Liver (tissue), 9 donors: ENCODE measurements around the gene TRMT11. TPM values are rescaled to one million over a fixed set of nuclear protein-coding genes. Genes with fewer than 3 reads are reported as not detected.

Experiments used
- DNase-seq: peaks from one replicate; pipeline ENCODE4 v3.0.0-alpha.2; 2017; ENCODE audit warnings: low spot score
- H3K27ac ChIP-seq, 2 donors: one replicate each; pipeline ENCODE4 v1.7.0; 2013; ENCODE audit warnings: inconsistent platforms in 2 of 2, low read length in 2 of 2, control low read depth in 1 of 2, low read depth in 1 of 2, mild to moderate bottlenecking in 1 of 2
- H3K27me3 ChIP-seq, 4 donors: one replicate each; pipeline versions ENCODE4 v1.6.1 to v1.7.0; 2013; ENCODE audit warnings: low read length in 3 of 4, inconsistent platforms in 1 of 4, mild to moderate bottlenecking in 1 of 4, moderate library complexity in 1 of 4; ENCODE audit not compliant: control insufficient read depth in 4 of 4, insufficient read depth in 4 of 4
- H3K36me3 ChIP-seq, 4 donors: one replicate each; pipeline versions ENCODE4 v1.6.1 to v1.7.0; 2013; ENCODE audit warnings: low read length in 3 of 4, mild to moderate bottlenecking in 3 of 4, low read depth in 1 of 4, moderate library complexity in 1 of 4; ENCODE audit not compliant: control insufficient read depth in 4 of 4, insufficient read depth in 3 of 4
- H3K4me1 ChIP-seq, 4 donors: one replicate each; pipeline versions ENCODE4 v1.6.1 to v1.7.0; 2013; ENCODE audit warnings: low read length in 3 of 4, mild to moderate bottlenecking in 3 of 4, moderate library complexity in 1 of 4; ENCODE audit not compliant: control insufficient read depth in 4 of 4, insufficient read depth in 4 of 4
- H3K4me3 ChIP-seq, 3 donors: one replicate each; pipeline versions ENCODE4 v1.6.1 to v1.7.0; 2013; ENCODE audit warnings: low read length in 3 of 3, control low read depth in 1 of 3, low read depth in 1 of 3, mild to moderate bottlenecking in 1 of 3
- H3K9ac ChIP-seq, 2 donors: one replicate each; pipeline ENCODE4 v1.7.0; 2013; ENCODE audit warnings: low read length in 2 of 2, mild to moderate bottlenecking in 2 of 2, moderate library complexity in 2 of 2, control low read depth in 1 of 2, low read depth in 1 of 2
- H3K9me3 ChIP-seq, 4 donors: one replicate each; pipeline versions ENCODE4 v1.6.1 to v1.7.0; 2013; ENCODE audit warnings: low read length in 3 of 4; ENCODE audit not compliant: control insufficient read depth in 4 of 4
- EGR1 ChIP-seq, 2 donors: IDR thresholded peaks; 2 replicates each; pipeline ENCODE4 v1.6.1; 2016 to 2018; ENCODE audit warnings: antibody characterized with exemption in 2 of 2, low read depth in 2 of 2
- FOXA1 ChIP-seq: IDR thresholded peaks from 2 replicates; pipeline ENCODE4 v1.6.1; 2016; ENCODE audit warnings: antibody characterized with exemption
- FOXA2 ChIP-seq: IDR thresholded peaks from 2 replicates; pipeline ENCODE4 v1.6.1; 2016; ENCODE audit warnings: antibody characterized with exemption
- GABPA ChIP-seq, 2 donors: IDR thresholded peaks in 1 of 2; conservative IDR thresholded peaks in 1 of 2; 2 replicates each; pipeline ENCODE4 v1.6.1; 2016; ENCODE audit warnings: antibody characterized with exemption in 2 of 2, mild to moderate bottlenecking in 1 of 2, moderate library complexity in 1 of 2
- HNF4A ChIP-seq, 2 donors: conservative IDR thresholded peaks; 2 replicates each; pipeline ENCODE4 v1.6.1; 2016; ENCODE audit warnings: antibody characterized with exemption in 2 of 2, mild to moderate bottlenecking in 2 of 2
- HNF4G ChIP-seq: IDR thresholded peaks from 2 replicates; pipeline ENCODE4 v1.6.1; 2016; ENCODE audit warnings: antibody characterized with exemption
- JUND ChIP-seq, 2 donors: IDR thresholded peaks; 2 replicates each; pipeline ENCODE4 v1.6.1; 2016; ENCODE audit warnings: antibody characterized with exemption in 2 of 2
- MAX ChIP-seq: IDR thresholded peaks from 2 replicates; pipeline ENCODE4 v1.6.1; 2016; ENCODE audit warnings: antibody characterized with exemption
- NR2F2 ChIP-seq: IDR thresholded peaks from 2 replicates; pipeline ENCODE4 v1.6.1; 2016; ENCODE audit warnings: antibody characterized with exemption
- RAD21 ChIP-seq, 2 donors: IDR thresholded peaks; 2 replicates each; pipeline ENCODE4 v1.6.1; 2016; ENCODE audit warnings: antibody characterized with exemption in 2 of 2, mild to moderate bottlenecking in 2 of 2
- REST ChIP-seq: IDR thresholded peaks from 2 replicates; pipeline ENCODE4 v1.6.1; 2016; ENCODE audit warnings: antibody characterized with exemption, mild to moderate bottlenecking
- RXRA ChIP-seq, 2 donors: IDR thresholded peaks; 2 replicates each; pipeline ENCODE4 v1.6.1; 2017 to 2018; ENCODE audit warnings: antibody characterized with exemption in 2 of 2, mild to moderate bottlenecking in 1 of 2
- SP1 ChIP-seq: IDR thresholded peaks from 2 replicates; pipeline ENCODE4 v1.6.1; 2018; ENCODE audit warnings: antibody characterized with exemption, mild to moderate bottlenecking
- TAF1 ChIP-seq: conservative IDR thresholded peaks from 2 replicates; pipeline ENCODE4 v1.6.1; 2016; ENCODE audit warnings: antibody characterized with exemption, mild to moderate bottlenecking
- WGBS: extraction: QIAGEN DNeasy Blood & Tissue Kit; methylation state at CpG from one replicate; pipeline ENCODE4 v1.1.7; 2013; 5-methylcytosine and 5-hydroxymethylcytosine counted together
- polyA plus RNA-seq, 2 donors: library from polyadenylated mRNA; stranded (reverse) in 1 of 2; unstranded in 1 of 2; fragments of 200-250 nt in 1 of 2; fragments of >200 nt in 1 of 2; fragmentation: Nextera tagmentation in 1 of 2; extraction: Ambion mirVana in 1 of 2; gene quantifications; one replicate each; pipeline versions ENCODE4 v1.2.1 to v1.2.3, GENCODE V29; 2013 to 2015
- total RNA-seq, 2 donors: library from RNA; depleted of rRNA; stranded (reverse); fragments of >200 nt; gene quantifications; one replicate each; pipeline ENCODE4 v1.2.3, GENCODE V29; 2014
- TF ChIP-seq, protein P1 (sequence below): IDR thresholded peaks from 2 replicates; pipeline ENCODE4 v1.6.1; 2016; ENCODE audit warnings: antibody characterized with exemption
- TF ChIP-seq, protein P2 (sequence below): IDR thresholded peaks from 2 replicates; pipeline ENCODE4 v1.6.1; 2016; ENCODE audit warnings: antibody characterized with exemption
- TF ChIP-seq, protein P3 (sequence below): fragments of 150-350 bp; IDR thresholded peaks from 2 replicates; pipeline ENCODE4 v1.5.1; 2017; ENCODE audit warnings: improper control_type of control experiment, low read depth, low read length; ENCODE audit not compliant: missing input control
- donor health status: healthy.
- donor health status: healthy.
- donor health status: healthy.
- donor health status: healthy.
- donor health status: healthy.

TRMT11 gene
- total and polyA plus RNA-seq, 4 donors: 9.9 to 82.3 (median 17.2) TPM

GRCh38 chr6:125939026-125939425 lies 47.3 kb upstream of the TRMT11 start:
- Histone ChIP-seq H3K4me3 (no peak overlapping the region), H3K4me1 (peaks cover 3 to 9% (median 5%) of the 10 kb centered on the region in 4 donors), H3K9me3 (no peaks in the 10 kb centered on the region), H3K36me3 (no peaks in the 10 kb centered on the region), H3K27ac (no peak overlapping the region), H3K9ac (no peak overlapping the region), H3K27me3 (no peaks in the 10 kb centered on the region)
- TF ChIP-seq EGR1 (IDR thresholded peaks at IDR 0.05; ENCODE audit: low read depth in 2 of 2) (no peak), TAF1 (no peak), RXRA (IDR thresholded peaks at IDR 0.05) (no peak), SP1 (no peak), FOXA2 (no peak), MAX (no peak), REST (no peak), FOXA1 (no peak), NR2F2 (no peak)
- TF ChIP-seq, protein P1, sequence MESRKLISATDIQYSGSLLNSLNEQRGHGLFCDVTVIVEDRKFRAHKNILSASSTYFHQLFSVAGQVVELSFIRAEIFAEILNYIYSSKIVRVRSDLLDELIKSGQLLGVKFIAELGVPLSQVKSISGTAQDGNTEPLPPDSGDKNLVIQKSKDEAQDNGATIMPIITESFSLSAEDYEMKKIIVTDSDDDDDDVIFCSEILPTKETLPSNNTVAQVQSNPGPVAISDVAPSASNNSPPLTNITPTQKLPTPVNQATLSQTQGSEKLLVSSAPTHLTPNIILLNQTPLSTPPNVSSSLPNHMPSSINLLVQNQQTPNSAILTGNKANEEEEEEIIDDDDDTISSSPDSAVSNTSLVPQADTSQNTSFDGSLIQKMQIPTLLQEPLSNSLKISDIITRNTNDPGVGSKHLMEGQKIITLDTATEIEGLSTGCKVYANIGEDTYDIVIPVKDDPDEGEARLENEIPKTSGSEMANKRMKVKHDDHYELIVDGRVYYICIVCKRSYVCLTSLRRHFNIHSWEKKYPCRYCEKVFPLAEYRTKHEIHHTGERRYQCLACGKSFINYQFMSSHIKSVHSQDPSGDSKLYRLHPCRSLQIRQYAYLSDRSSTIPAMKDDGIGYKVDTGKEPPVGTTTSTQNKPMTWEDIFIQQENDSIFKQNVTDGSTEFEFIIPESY: no peak
- TF ChIP-seq, protein P2, sequence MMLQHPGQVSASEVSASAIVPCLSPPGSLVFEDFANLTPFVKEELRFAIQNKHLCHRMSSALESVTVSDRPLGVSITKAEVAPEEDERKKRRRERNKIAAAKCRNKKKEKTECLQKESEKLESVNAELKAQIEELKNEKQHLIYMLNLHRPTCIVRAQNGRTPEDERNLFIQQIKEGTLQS: no peak
- no peak for DNase-seq
- WGBS: 87% methylated on average over 1 of the region's 1 CpG

DNA sequence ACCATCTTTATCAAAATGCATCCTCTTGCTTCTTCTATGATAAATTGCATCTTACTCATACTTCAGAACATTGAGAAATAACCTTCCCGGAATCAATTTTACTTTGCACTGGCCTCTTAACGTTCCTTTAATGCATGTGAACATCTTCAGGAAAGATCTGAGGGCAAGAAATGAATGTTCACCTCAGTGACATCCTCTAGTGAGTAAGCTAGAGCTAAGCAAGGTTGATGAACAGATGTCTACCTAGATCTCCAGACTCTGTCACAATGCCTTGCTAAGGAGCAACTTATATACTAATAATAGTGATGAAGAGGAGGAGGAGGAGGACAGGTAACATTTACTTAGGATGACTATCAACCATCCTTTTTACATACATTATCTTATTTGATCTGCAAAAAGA lies 46.5 kb upstream of the TRMT11 start:
- DNase-seq: no peak
- Histone ChIP-seq H3K4me1 (peaks cover 3 to 14% (median 10%) of the 10 kb centered on the region in 4 donors), H3K27ac (no peak overlapping the region), H3K4me3 (no peak overlapping the region), H3K36me3 (no peaks in the 10 kb centered on the region), H3K27me3 (no peaks in the 10 kb centered on the region), H3K9me3 (no peaks in the 10 kb centered on the region), H3K9ac (no peak overlapping the region)
- 86% methylated on average over 2 of the region's 2 CpGs for WGBS
- no peak for TF ChIP-seq TAF1
- TF ChIP-seq HNF4A (conservative IDR thresholded peaks at IDR 0.05): no peak
- no peak for TF ChIP-seq JUND (IDR thresholded peaks at IDR 0.05)
- no peak for TF ChIP-seq RAD21 (IDR thresholded peaks at IDR 0.05)
- TF ChIP-seq FOXA2: no peak
- no peak for TF ChIP-seq HNF4G
- TF ChIP-seq SP1: no peak
- TF ChIP-seq, protein P1: no peak
- TF ChIP-seq, protein P3, sequence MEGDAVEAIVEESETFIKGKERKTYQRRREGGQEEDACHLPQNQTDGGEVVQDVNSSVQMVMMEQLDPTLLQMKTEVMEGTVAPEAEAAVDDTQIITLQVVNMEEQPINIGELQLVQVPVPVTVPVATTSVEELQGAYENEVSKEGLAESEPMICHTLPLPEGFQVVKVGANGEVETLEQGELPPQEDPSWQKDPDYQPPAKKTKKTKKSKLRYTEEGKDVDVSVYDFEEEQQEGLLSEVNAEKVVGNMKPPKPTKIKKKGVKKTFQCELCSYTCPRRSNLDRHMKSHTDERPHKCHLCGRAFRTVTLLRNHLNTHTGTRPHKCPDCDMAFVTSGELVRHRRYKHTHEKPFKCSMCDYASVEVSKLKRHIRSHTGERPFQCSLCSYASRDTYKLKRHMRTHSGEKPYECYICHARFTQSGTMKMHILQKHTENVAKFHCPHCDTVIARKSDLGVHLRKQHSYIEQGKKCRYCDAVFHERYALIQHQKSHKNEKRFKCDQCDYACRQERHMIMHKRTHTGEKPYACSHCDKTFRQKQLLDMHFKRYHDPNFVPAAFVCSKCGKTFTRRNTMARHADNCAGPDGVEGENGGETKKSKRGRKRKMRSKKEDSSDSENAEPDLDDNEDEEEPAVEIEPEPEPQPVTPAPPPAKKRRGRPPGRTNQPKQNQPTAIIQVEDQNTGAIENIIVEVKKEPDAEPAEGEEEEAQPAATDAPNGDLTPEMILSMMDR: no peak
- TF ChIP-seq GABPA (IDR thresholded peaks at IDR 0.05 in 1 of 2, conservative IDR thresholded peaks at IDR 0.05 in 1 of 2): no peak
- TF ChIP-seq NR2F2: no peak
- no peak for TF ChIP-seq EGR1 (IDR thresholded peaks at IDR 0.05; ENCODE audit: low read depth in 2 of 2)
- no peak for TF ChIP-seq RXRA (IDR thresholded peaks at IDR 0.05)
- no peak for TF ChIP-seq FOXA1
